NCI-H510A treated with DMSO at 0.1 percent for 48 hours (cell line): ENCODE data around the gene ARHGEF10L.

Experiments used
- DNase-seq: peaks from one replicate; lab custom pipeline; 2025; lab: John Stamatoyannopoulos, UW

Gene ARHGEF10L

GRCh38 chr1:17550729-17551584, 11.5 kb downstream of the ARHGEF10L start:
- peak; percentile 79 for DNase-seq

GRCh38 chr1:17551755-17552234, 12.3 kb downstream of the ARHGEF10L start:
- no peak for DNase-seq

- DNase-seq: no peak
These were observed 14.6 kb downstream of the ARHGEF10L start for GRCh38 chr1:17553975-17554700.

GRCh38 chr1:17554954-17555353, 15.5 kb downstream of the ARHGEF10L start:
- DNase-seq: no peak

DNA sequence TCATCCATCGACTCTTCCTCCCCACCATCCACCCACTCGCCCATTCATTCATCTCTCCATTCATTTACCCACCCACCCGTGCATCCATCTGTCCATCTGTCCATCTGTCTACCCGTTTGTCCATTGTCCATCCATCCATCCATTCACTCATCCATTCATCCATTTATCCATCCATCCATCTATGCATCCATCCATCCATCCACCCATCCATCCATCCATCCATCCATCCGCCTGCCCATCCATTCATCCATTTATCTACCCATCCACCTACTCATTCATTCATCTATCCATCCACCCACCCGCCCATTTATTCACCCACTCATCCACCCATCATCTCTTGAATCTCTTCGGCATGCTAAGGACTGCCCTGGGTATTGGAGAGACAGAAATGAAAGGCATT, 18.5 kb downstream of the ARHGEF10L start:
- DNase-seq: no peak

GRCh38 chr1:17558541-17558940, 19.0 kb downstream of the ARHGEF10L start:
- no peak for DNase-seq

- no peak for DNase-seq
These were observed 19.6 kb downstream of the ARHGEF10L start for GRCh38 chr1:17558954-17559614.

DNA sequence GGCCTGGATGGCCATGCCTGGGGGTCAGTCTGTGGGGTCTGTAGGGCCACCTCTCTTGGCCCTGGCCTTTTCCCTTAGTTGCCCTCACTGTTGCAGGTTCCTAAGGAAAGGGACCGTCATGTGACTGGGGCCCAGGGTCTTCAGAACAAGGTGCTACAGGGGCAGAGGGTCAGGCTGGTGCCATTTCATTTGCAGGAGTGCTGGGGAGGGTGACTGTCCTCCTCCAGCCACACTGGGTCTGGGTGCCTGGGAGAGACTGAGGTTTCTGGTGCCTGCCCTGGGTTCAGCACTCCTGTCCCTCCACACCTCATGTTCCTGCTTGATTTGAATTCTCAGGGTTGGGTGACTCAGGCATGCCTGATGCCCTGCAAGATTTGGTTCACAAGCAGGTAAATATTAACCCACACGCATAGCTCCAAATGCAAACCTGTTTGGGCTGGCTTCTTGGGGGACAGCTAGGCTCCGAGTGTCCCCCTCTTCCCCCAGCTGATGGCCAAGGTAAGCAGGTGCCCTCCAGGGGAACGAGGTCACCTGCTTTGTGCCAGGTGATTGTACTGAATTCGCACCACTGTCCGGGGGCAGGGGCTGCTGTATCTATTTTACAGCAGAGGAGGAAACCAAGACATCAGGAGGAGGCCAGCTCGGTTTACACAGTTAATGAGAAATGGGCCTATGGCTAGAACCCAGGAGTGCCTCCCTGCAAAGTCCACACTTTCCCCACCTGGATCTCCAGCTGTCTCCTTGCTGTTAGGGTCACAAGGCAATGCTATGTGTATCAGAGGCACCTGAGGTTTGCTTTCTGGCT, 20.3 kb downstream of the ARHGEF10L start:
- no peak for DNase-seq

DNA sequence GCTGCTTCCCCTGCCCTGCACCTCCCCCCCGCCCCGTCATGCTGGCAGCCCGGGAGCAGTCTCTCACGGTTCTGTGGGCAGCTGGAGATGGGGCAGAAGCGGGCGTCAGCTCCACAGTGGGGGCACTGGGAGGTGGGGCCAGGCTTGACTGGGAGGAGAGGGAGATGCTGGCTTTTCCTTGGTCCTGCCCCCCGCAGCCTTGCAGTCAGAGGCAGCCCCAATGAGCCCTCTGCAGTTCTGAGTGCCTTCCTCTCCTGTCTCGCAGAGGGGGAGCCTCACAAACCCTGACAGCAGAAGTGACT, 21.7 kb downstream of the ARHGEF10L start:
- no peak for DNase-seq

GRCh38 chr1:17561561-17561985, 22.1 kb downstream of the ARHGEF10L start:
- DNase-seq: no peak

- no peak for DNase-seq
These were observed 22.9 kb downstream of the ARHGEF10L start for GRCh38 chr1:17562375-17562774.

DNA sequence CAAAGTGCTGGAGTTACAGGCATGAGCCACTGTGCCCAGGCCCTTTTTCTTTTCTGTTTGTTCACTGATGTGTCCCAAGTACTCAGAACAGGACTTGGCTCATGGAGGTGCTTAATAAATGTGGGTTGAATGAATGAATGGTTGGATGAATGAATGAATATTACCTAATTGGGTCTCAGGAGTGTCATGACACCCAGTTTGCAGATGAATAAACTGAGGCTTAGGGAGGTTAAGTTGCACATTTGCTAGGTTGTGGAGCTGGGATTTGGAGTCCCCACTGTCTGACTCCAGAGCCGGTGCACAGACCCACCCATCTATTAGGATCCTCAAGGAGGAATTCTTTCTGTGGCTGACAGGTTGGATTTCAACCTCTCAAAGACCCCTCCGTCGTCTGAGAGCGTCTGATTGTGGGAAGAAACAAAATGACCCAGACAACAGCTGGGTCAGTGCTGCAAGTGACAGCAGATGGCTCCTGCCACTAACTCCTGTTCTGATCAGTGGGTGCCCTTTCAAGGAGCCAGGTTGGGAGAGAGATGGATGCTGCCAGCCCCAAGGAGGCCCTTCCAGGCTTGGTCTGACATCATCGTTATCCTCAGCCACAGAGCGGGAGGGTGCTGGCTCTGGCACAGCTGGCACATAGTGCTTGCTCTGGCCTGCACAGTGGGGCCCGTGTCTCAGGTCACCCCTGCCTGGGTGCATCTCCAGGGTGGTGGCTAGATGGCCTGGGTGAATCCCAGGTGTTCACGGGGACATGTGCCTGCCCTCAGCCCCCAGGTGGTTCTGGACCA, 24.2 kb downstream of the ARHGEF10L start:
- DNase-seq: no peak

DNA sequence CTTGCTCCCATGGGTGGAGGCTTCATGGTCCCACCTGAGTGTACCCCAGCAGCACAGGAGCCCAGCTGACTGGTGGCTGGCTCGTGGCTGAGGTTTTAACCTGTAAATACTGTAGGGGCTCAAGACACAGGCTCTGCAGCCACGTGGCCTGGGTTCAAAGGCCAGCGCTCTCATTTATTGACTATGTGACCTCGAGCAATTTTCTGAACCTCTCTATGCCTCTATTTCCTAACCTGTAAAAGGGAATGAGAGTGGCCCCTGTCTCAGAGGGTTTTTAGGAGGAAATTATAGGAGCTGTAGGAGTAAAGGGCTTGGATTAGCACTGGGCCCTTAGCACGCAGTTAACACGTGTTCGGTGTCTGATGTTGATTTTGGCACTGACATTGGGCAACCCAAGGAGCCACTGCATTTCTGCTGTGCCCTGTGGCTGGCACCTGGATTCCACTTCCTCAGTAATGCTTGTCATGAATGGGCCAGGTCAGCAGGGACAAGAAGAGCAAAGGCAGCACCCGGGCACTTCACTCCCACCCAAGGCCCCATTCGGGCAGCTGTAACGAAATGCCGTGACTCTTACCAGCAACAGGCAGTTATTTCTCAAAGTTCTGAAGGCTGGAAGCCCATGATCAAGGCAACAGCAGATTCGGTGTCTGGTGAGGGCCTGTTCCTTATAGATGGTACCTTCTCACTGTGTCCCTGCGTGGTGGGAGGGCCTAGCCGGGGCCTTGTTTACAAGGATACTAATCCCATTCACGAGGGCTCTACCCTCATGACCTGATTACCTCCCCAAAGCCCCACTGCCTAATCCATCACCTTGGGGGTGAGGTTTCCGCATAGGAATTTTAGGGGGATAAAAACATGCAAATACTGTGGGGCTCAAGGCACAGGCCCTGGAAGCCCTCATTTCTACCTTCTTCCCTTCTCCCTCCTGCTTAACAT, 25.2 kb downstream of the ARHGEF10L start:
- no peak for DNase-seq

DNA sequence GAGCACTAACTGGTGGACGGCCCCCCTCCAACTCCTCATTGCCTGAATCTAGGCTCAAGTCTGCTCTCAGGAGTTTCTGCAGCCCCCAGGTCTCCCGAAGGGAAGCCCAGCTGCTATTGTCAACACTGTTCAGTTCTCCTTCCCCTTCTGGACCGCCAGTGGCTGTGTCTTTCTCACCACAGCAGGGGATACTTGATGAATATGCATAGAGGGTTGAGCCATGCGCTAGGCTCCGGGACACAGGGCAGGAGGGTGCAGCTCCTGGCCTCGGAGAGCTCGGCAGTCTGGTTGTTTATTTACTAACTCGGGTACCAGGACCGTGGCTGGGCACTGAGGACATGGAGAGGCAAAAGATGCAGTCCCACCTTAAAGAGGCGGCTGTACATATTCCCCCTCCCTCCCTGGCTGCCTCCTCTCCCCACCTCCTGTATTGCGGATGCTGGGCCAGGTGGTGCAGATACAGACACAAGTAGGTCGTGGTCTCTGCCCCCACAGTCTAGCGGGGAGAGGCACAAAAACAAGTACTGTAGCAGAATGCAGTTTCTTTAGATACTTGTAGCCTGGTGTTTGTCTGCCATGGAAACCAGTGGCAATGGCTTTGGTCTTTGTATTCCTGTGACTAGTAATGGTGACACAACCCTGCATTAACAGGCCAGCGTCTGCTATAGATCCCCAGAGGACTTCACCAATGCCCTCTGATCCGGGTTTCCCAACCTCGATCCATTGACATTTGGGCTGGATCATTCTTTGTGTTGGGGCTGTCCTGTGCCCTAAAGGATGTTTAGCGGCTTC, 26.2 kb downstream of the ARHGEF10L start:
- DNase-seq: no peak

GRCh38 chr1:17566417-17566816, 26.9 kb downstream of the ARHGEF10L start:
- DNase-seq: no peak

GRCh38 chr1:17566892-17567291, 27.4 kb downstream of the ARHGEF10L start:
- no peak for DNase-seq

DNA sequence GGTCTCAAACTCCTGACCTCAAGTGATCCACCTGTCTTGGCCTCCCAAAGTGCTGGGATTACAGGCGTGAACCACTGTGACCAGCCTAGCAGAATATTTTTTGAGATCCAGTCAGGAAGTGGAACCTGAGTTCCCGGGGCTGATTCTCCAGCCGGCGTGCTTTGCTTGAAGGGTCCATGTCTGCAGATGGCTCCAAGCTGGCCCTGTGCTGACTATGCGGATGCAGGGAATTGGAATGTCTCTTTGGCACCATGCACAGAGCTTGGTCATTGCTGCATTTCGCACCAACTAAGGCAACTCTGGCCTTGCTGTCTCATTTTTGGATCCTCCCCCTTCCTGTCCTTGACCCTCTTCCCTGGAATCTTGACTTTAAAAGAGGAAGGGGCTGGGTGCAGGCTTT, 28.1 kb downstream of the ARHGEF10L start:
- DNase-seq: no peak

DNA sequence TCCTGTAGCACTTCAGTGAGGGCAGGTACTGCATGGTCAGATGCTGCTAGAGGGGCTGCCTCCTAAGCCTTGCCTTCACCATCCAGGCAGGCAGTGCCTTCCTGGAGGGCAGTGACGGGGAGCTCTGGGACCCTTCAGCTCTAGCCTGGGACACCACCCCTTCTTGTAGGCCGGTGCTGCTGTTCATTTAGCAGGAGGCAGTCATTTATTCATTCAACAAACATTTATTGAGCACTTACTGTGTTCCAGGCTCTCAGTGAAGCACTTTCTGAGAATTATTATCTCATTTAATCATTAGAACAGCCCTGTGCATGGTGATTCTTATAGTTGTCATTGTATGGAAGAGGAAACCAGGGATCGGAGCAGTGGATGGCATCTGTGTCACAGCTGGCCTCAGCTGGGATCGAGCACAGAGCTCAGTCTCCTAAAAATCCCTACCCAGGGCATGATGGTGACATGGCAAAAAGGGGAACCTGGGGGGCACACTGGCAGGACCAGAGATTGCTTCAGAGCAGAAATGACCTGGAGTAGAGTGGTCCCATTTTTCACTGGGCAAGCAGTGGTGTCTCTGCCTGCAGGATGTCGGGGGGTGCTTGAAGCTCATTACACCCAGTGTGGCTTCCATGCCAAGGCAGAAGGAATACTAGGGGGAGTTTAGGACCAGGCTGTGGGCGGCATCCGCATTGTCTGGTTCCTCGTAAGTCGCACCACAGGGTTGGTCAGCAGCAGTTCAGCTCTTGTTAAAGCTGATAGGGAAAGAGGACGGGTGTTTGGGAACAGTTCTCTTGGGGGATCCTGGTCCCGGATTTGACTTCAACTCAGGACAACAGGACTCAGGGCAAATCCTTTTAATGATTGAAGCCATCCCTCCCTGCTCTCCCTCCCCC, 28.8 kb downstream of the ARHGEF10L start:
- no peak for DNase-seq
